Thyroid gland (tissue), 4 donors: Measurements from ENCODE around the gene LIMCH1.

Source experiments
- POLR2A ChIP-seq, 2 donors: fragments of 450-650 bp; IDR thresholded peaks; one replicate each; pipeline ENCODE4 v1.6.1; 2017; ENCODE audit warnings: antibody characterized with exemption in 2 of 2, mild to moderate bottlenecking in 2 of 2, moderate library complexity in 1 of 2
- TF ChIP-seq, protein P1 (sequence below), 6 experiments: fragments of 200-600 bp in 3 of 6; fragments of 450-650 bp in 3 of 6; sonication (generic) in 3 of 6; IDR thresholded peaks; one replicate each; pipeline ENCODE4 v1.5.1; 2016 to 2019; ENCODE audit warnings: antibody characterized with exemption in 6 of 6, mild to moderate bottlenecking in 2 of 6, inconsistent platforms in 1 of 6, moderate library complexity in 1 of 6

DNA sequence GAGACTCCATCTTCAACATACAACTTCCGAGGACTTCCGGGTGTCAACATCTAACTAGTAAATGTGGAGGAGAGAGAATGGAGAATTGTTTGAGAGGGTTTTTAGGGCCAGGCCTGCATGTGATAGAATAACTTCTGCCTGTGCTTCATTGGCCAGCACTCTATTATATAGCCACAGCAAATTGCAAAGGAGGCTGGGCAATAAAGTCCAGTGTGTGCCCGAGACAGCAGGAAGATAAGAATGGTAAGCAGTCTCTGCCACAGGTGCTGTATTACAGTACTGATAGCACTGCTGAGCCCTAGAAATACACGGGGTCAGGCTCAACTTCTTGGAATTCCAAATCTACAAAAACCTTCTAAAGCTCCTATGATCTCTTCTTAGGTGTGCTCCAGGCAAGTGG is 20.8 kb upstream of the LIMCH1 start:
- TF ChIP-seq, protein P1, sequence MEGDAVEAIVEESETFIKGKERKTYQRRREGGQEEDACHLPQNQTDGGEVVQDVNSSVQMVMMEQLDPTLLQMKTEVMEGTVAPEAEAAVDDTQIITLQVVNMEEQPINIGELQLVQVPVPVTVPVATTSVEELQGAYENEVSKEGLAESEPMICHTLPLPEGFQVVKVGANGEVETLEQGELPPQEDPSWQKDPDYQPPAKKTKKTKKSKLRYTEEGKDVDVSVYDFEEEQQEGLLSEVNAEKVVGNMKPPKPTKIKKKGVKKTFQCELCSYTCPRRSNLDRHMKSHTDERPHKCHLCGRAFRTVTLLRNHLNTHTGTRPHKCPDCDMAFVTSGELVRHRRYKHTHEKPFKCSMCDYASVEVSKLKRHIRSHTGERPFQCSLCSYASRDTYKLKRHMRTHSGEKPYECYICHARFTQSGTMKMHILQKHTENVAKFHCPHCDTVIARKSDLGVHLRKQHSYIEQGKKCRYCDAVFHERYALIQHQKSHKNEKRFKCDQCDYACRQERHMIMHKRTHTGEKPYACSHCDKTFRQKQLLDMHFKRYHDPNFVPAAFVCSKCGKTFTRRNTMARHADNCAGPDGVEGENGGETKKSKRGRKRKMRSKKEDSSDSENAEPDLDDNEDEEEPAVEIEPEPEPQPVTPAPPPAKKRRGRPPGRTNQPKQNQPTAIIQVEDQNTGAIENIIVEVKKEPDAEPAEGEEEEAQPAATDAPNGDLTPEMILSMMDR (IDR thresholded peaks at IDR 0.05) = no peak
- no peak for TF ChIP-seq POLR2A (IDR thresholded peaks at IDR 0.05)
